HG03575 (cell line): Measurements from ENCODE around the gene EPS15.

Source experiments
- ATAC-seq: cut with Tn5 transposase; IDR thresholded peaks from one replicate; pipeline ENCODE4 v1.9.1; 2021; ENCODE audit not compliant: unreplicated experiment, insufficient number of reproducible peaks, low FRiP score; ENCODE audit errors: extremely low read depth

Gene EPS15

DNA sequence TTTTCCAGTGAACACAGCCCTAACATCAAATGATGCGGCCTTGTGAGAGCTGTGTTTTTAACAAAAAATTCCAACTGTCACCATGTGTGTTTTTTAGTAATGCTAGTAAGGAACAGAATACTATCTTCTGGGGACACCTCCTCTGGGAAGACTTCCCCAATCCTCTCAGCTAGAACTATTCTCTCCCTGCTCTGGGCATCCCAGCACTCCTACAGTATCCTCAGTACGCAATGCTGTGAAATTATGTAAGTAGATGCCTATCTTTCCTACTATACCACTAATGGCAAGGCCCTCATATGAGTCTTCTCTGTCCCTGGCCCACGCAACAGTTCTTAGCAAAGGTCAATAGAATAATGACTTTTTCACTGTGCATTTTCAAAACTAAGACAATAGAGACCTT is 169.2 kb downstream of the EPS15 start:
- ATAC-seq, result no peak

DNA sequence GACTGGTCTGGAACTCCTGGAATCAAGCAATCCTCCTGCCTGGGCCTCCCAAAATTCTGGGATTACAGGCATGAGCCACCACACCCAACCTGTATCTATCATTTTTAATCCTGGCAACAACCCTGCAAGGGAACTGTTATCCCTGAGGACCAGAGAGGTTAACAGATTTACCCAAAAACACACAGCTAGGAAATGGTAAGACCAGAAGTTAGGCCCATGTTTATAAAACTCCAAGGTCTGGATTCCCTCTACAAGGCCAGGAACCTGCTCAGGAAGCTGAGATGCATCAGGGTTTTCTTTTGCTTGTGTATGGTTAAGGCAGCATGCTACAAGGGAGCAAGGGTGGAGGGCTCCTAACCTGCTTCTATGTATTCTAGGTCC is 170.9 kb downstream of the EPS15 start:
- ATAC-seq, result no peak

DNA sequence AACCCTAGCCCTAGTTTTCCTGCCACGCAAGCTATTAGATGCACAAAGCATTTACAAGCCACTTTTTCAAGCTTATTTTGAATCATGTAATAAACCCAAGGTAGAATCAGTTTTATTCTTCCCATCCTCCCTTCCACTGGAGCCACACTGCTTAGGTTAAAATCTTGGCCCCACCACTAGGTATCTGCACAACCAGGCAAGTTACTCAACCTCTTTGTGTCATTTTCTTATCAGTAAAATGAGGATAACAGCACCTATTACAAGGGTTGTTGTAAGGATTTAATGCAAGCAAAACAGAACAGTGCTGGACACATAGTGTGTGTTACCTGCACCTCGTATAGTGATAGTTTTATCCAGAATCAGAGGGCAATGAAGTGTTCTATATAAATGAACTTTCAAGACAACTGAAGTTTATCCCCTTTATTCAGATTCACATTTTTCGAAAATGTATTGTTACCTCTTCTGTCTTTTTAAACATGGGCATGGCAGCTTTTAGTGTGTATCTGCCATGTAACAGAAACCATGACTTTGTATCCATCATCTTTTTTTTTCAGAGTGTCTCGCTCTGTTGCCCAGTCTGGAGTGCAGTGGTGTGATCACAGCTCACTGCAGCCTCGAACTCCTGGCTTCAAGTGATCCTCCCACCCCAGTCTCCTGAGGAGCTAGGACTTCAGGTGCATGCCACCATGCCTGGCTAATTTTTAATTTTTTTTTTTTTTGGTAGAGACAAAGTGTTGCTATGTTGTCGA is 171.5 kb downstream of the EPS15 start:
- no peak for ATAC-seq

DNA sequence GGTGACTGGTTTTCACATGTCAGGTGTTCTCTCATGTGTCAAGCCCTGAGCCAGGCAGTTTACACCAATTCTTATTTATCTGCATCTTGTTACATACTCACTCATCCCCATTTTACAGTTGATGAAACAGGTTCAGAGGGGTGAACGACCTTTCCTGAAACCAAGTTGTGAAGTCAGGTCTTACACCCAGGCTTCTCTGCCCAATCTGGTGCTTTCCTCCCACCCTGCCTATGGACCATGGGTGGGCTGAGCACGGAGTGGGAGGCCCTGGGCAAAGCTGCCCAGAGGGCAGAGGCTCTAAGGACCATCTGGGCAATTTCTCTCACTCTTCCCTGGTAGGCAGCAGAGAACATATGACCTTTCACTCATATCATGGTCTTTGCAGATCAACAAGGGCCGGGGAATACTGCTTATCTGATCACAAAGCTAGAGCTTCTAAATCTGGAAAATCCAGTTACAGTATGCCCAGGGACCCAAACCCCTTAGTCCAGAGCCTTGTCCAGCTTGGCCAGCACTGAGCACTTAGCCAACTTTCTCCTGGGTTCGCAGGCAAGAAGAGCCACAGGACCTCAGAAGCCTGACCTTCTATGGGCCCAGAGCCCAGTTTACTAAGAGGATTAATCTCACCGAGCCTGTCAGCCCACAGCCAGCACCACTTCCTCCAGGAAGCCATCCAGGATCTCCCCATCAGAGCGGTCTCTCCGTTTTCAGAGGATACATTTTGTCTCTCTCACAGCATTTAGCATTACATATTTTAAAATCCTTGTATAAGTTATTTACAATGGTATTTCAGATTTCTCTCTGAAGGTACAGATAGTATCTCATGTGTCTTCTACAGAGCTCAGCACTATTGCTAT is 172.8 kb downstream of the EPS15 start:
- ATAC-seq, result no peak

DNA sequence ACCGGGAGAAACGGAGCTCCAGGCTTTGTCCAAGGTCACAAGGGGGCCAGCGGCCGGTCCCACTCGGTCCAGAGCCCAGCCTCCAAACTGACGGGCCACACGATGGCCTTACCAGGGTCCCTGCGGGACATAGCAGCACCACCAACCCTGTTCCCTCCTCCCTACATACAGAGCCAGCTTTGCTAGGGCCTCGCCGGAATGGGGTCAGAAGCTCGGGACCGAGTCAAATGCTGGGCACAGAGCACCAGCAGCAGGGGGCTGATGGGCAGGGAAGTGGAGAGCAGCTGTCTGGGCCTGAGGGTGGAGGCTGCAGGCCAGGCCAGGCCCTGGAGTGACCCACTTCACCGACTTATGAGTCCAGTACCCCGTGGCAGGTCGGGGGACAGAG is 173.8 kb downstream of the EPS15 start:
- ATAC-seq, result no peak

DNA sequence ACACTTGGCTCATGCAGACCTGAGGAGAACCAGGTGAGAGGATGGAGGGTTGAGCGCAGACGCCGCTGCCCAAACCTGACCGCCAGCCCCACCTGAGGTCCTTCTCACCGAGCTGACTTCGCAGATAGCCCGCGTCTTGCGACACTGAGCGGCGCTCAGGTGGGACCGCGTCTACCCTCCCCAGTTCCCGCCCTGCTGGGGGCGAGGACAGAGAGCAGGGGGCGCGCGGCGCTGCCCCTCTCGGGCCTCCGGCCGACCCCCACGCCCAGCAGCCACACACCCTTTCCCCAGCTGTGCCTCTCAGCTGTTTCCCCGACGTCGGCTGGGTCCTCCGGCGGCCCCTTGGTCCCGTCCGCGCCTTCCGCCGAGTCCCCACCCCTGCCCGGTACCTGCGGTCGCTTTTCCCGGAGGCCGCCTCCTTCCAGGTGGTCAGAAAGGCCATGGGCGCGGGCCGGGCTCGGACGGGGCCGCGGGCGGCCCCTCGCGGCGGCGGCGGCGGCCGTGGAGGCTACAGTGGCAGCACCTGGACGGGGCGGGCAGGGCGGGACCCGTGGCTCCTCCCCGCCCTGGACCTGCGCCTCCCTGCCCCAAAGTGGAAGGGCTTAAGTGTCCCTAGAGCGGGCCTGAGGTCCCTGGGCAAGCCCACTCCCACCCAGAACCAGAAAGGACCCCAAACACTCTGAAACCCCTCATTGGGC is 174.3 kb downstream of the EPS15 start:
- ATAC-seq, result no peak

DNA sequence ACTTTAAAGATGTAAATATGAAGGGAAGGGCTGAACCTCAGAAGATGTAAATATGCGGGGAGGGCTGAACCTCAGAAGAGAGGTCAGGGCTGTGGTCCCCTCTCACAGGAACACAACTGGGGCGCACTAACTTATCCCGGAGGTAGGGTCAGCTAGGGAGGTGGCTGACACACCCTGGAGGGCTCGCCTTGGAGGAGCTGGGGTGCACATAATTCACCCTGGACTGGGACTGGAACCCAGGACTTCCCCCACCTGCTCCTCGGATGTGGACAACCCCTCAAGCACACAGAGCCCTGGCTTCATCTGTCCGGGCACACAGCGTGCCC is 174.8 kb downstream of the EPS15 start:
- ATAC-seq, result no peak

DNA sequence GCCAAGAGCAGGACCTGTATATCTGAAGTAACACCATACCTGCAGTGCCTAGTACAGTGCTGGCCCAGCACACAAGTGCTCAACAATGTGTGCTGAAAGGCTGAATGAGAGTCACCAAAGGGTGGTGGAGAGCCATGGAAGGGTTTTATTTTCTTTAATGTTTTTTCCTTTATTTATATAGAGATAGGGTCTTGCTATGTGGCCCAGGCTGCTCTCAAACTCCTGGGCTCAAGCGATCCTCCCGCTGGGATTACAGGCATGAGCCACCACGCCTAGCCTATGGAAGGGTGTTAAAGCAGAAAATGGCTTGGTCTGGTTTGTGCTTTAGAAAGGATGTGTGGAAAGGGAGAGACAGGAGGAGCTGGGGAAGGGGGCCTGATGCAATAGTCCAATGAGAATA is 175.4 kb downstream of the EPS15 start:
- ATAC-seq, result no peak

DNA sequence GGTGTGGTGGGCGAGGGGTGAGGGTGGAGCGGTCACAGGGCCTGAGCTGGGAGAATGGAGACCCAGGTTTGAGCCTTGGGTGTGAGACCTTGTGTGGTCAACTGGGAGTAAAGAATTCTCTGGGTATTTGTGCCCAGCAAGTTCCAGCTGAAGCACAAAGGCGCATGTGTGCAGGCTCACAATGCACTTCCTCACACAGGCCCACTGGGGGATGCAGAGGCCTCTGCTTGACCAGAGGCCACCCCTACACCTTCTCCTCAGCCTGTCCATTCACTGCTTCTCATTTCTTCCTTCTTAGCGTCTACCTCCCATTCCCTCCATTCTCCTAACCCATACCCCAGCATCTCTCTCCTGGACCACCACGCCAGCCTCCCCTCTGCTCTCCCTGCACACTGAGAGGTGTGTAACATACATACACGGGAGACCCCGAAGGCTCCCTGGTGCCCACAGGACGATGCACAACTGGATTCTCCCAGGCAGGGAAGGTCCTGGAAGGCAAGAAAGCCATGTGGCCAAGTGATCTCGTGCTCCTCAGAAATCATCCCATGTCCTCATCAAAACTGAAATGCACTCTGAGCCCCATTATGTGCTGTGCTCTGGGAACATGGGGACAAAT is 176.4 kb downstream of the EPS15 start:
- ATAC-seq, result no peak

DNA sequence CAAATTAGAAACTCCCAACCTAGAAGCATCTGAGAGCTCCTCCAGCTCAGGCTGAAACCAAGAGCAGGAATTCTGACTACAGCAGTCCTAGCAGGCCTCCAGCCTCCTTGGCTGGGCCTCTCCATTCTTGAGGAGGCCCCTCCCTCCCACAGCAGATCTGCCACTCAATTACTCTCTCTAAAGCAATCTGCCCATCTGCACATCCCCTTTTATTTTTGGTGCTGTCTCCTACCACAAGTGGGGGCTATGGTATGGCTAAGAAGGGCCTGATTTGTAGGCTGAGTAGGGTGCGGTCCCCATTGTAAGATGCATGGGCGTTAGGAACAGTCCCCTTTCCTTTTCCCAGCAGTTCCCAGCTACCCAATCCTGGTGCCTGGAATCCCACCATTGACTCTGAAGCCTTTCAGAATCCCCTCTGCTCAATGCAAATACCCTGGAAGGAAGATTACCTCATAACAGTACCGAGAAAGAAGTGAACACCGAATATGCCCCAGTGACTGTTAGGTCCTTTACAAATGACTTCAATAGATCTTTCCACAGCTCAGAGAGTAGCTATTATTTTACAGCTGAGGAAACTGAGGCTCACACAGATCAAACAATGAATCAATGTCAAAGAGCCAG is 177.1 kb downstream of the EPS15 start:
- no peak for ATAC-seq

DNA sequence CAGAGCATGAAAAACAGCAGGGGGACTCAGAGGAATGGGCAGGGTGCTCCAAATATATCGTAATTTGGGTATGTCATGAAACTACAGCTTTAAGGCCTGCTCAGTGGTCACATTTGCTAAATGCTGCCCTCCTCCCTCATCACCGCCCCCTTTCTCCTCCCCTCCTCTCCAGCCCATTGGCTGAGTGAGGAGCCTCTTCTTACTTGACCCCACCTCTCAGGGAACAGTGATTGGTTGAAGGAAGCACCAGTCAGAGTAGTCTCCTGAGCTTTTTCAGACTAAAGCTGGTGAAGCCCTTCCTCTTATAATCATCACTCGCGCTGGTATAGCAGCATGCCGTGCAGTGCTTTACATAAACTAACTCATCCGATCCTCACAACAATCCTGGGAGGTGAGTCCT is 178.7 kb downstream of the EPS15 start:
- no peak for ATAC-seq

DNA sequence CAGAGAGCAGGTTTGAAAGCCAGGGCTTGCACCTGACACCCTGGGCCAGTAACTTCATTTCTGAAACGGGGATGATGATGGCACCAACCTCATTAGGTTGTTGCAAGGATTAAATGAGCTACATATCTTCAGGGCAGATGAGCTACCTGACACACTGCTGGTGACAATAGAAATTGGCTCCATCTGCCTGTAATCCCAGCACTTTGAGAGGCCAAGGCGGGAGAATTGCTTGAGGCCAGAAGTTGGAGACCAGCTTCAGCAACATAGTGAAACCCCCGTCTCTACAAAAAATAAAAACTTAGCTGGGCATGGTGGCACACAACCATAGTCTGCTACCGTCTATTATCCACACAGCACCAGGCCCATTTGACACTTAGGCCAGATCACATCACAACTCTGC is 182.4 kb downstream of the EPS15 start:
- no peak for ATAC-seq

DNA sequence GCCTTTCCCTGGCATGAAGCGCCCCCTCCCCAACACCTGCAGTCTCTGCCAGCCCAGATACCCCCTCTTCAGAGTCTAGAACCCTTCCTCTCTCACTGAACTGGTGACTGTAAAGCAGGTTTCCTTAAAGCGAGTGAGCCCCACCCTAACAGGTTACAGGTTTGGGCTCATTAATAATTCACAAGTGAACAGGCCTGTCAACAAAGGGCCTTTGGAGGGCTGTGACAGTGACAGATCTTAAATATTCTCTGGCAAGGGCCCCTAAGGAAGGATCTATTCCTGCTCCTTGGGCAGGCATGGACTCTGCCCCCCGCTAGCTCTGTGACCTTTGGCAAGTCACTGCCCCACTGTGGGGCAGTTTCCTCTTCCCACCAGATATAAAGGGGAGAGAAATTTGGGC is 183.1 kb downstream of the EPS15 start:
- ATAC-seq, result no peak

DNA sequence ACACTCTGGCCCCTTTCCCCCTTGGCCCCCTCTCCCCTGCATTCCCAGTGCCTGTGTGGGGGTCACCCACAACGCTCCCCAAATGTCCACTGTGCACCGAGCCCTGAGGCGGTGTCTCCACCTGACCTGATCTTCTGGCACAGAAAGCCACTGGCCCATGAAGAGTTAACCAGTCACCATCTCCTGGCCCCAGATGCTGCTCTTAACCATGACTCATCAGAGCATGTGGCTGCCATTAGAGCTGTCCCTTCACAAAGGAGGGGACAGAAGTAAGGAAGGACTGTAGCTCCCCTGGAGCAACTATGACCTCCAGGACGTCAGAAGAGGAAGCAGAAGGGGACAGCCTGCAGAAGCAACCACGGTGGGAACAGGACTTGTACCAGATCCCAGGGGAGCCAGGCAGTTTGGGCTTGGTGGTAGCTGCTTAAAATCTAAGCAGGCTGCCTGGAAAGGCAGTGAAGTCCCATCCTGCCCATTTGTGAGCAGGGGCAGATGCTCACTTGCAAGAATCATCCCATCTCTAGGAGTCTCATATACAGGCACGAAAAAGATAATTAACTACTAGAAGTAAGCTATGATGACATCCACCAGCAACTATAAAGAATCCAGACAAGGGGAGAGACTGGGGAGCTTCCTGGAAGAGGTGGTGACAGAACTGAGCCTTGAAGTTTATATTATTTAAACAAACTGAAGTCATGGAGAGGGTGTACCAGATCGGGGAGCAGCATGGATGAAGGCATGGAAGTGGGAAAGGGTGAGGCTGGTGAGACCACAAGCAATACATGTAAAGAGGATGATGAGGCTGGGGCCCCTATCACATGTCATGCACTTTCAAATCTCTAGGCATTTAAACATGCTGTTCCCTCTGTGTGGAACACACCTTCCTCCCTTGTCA is 187.6 kb downstream of the EPS15 start:
- no peak for ATAC-seq

DNA sequence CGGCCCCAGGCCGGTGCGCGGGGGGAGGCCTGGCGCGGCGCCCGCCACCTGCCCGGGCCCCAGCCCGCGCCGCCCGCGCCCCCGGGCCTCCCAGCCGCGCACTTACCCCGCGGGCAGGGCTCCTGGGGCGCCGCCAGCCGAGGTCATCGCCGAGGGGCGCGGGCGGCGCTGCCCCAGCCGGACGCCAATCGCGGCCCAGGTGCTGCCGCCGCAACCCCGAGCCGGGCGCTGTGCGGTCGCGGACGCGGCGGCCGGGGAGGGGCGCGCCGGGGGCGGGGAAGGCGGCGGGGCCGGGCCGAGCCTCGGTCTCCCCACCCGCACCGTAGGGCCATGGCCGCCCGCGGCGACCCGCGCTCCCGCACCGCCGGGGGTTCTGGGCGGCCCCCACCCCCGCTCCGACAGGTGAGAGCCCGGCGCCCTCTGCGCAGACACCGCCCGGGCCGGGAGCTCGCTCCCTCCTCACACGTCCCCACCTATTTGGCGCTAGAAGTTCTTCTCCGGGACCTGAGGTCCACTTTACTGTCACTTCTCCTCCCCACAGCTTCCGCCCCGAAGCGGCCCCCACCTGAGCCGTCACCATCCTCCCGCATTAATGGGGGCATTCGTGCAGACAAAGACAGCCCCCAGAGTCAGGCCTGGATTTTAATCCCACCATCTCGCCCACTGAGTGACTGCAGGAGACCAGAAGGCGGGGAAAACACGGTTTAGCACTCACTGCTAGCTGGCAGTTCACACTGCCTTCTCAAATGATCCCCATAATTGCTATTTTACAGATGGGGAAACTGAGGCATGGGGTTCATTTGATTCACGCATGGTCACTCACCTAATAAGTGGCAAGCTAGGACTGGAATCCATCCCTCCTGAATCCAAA is 188.5 kb downstream of the EPS15 start, which contains the start of gene TTC39A:
TSS of gene TTC39A (minus strand) at position 232 of the 871 bp plus-strand sequence. CDS start at position 147, 85 bp downstream.
- no peak for ATAC-seq

DNA sequence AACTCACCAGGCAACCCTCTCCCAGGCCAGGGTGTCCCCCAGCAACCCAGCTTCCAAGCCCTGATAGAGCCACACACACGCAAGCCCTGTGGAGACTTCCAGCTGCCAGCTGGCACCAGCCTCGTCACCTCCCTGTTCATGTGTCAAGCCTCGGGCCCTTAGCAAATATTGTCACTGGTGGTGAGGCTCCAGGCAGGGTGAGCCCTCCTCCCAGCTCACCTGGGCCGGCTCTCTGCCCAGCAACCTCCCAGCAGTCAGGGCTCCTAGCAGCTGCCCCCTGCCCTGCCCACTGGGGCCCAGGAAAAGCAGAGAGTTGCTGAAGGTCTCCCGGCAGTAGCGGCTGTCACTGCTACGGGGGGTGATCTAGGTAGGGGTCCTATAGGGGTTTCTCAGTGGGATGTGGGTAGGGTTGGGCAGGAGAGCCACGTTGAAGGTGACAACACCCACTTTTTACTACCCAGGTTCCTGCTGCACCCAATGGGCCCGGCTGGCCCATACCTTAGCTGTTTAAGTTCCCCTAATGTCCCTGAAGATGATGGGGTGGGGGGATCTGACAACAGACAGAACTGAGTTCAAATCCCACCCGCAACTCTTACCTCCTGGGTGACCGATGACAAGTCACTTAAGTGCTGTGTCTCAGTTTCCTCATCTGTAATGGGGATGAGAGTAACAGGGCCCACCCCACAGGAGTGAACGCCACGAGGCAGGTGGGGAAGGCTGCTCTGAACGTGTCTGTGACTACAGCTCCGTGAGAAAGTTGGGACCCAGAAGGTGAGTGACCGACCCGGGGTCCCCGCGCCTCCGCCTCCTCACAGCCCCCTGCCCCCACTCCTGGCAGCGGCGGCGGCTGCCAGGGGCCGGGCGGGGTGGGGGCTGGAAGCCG is 189.4 kb downstream of the EPS15 start:
- no peak for ATAC-seq
